ENCODE data around the gene IGF1R.

Gene IGF1R

GRCh38 chr15:98938799-98939198 lies 290.5 kb downstream of the IGF1R start:
- DNase-seq: no peak
- in situ Hi-C loops (cut with MboI; ENCODE audit: low pct_unique_long_range_greater_than_20kb, low sequenced_read_pairs): no loop called here

GRCh38 chr15:98939311-98940080 lies 291.2 kb downstream of the IGF1R start:
- DNase-seq: no peak
- in situ Hi-C loops (cut with MboI; ENCODE audit: low pct_unique_long_range_greater_than_20kb, low sequenced_read_pairs): no loop called here

- in situ Hi-C loops (cut with MboI; ENCODE audit: low pct_unique_long_range_greater_than_20kb, low sequenced_read_pairs): no loop called here
- DNase-seq: no peak
Measured at GRCh38 chr15:98941595-98942255, 293.4 kb downstream of the IGF1R start.

GRCh38 chr15:98942431-98942830 lies 294.1 kb downstream of the IGF1R start:
- no peak for DNase-seq
- in situ Hi-C loops (cut with MboI; ENCODE audit: low pct_unique_long_range_greater_than_20kb, low sequenced_read_pairs): no loop called here

GRCh38 chr15:98943051-98943508 lies 294.7 kb downstream of the IGF1R start:
- no peak for DNase-seq
- in situ Hi-C loops (cut with MboI; ENCODE audit: low pct_unique_long_range_greater_than_20kb, low sequenced_read_pairs): no loop called here

GRCh38 chr15:98943601-98944151 lies 295.3 kb downstream of the IGF1R start:
- DNase-seq: no peak
- in situ Hi-C loops (cut with MboI; ENCODE audit: low pct_unique_long_range_greater_than_20kb, low sequenced_read_pairs): no loop called here

GRCh38 chr15:98946301-98947255 lies 298.2 kb downstream of the IGF1R start:
- no peak for DNase-seq
- in situ Hi-C loops (cut with MboI; ENCODE audit: low pct_unique_long_range_greater_than_20kb, low sequenced_read_pairs): no loop called here

- in situ Hi-C loops (cut with MboI; ENCODE audit: low pct_unique_long_range_greater_than_20kb, low sequenced_read_pairs): no loop called here
- no peak for DNase-seq
Measured at GRCh38 chr15:98948456-98948855, 300.1 kb downstream of the IGF1R start.

- DNase-seq: no peak
- in situ Hi-C loops (cut with MboI; ENCODE audit: low pct_unique_long_range_greater_than_20kb, low sequenced_read_pairs): no loop called here
Measured at GRCh38 chr15:98948941-98949340, 300.6 kb downstream of the IGF1R start.

GRCh38 chr15:98949624-98950023 lies 301.3 kb downstream of the IGF1R start:
- no peak for DNase-seq
- in situ Hi-C loops (cut with MboI; ENCODE audit: low pct_unique_long_range_greater_than_20kb, low sequenced_read_pairs): no loop called here

- no peak for DNase-seq
- in situ Hi-C loops (cut with MboI; ENCODE audit: low pct_unique_long_range_greater_than_20kb, low sequenced_read_pairs): no loop called here
Measured at GRCh38 chr15:98950248-98950647, 301.9 kb downstream of the IGF1R start.

GRCh38 chr15:98951004-98951403 lies 302.7 kb downstream of the IGF1R start:
- in situ Hi-C loops (cut with MboI; ENCODE audit: low pct_unique_long_range_greater_than_20kb, low sequenced_read_pairs): no loop called here
- DNase-seq: no peak

- in situ Hi-C loops (cut with MboI; ENCODE audit: low pct_unique_long_range_greater_than_20kb, low sequenced_read_pairs): no loop called here
- no peak for DNase-seq
Measured at GRCh38 chr15:98951493-98952320, 303.4 kb downstream of the IGF1R start.

GRCh38 chr15:98952381-98952803 lies 304.1 kb downstream of the IGF1R start:
- peak; percentile 5 for DNase-seq
- in situ Hi-C loops (cut with MboI; ENCODE audit: low pct_unique_long_range_greater_than_20kb, low sequenced_read_pairs): no loop called here

GRCh38 chr15:98953000-98953787 lies 304.9 kb downstream of the IGF1R start:
- in situ Hi-C loops (cut with MboI; ENCODE audit: low pct_unique_long_range_greater_than_20kb, low sequenced_read_pairs): no loop called here
- no peak for DNase-seq

- no peak for DNase-seq
- in situ Hi-C loops (cut with MboI; ENCODE audit: low pct_unique_long_range_greater_than_20kb, low sequenced_read_pairs): no loop called here
Measured at GRCh38 chr15:98953968-98954367, 305.6 kb downstream of the IGF1R start.

GRCh38 chr15:98954411-98954810 lies 306.1 kb downstream of the IGF1R start:
- in situ Hi-C loops (cut with MboI; ENCODE audit: low pct_unique_long_range_greater_than_20kb, low sequenced_read_pairs): no loop called here
- no peak for DNase-seq

- no peak for DNase-seq
- in situ Hi-C loops (cut with MboI; ENCODE audit: low pct_unique_long_range_greater_than_20kb, low sequenced_read_pairs): no loop called here
Measured at GRCh38 chr15:98955331-98955730, 307.0 kb downstream of the IGF1R start.
